NT2/D1 (cell line): Measurements from ENCODE around the gene KLHL1.
A peak's percentile ranks its signal among the peaks of the same experiment; 100 is the strongest.

Experiments
- DNase-seq: peaks from one replicate; pipeline ENCODE4 v3.0.0-alpha.2; 2011; ENCODE audit warnings: low read depth, low spot score
- H3K27me3 ChIP-seq: 2 replicates; pipeline ENCODE4 v1.6.0; 2011; ENCODE audit warnings: mild to moderate bottlenecking; ENCODE audit not compliant: insufficient read length, insufficient read depth
- H3K36me3 ChIP-seq: 2 replicates; pipeline ENCODE4 v1.6.1; 2011; ENCODE audit warnings: mild to moderate bottlenecking, low read length, mixed read lengths; ENCODE audit not compliant: insufficient read depth, insufficient read length
- H3K4me1 ChIP-seq: 2 replicates; pipeline ENCODE4 v1.5.1; 2011; ENCODE audit not compliant: insufficient read depth, insufficient read length
- H3K4me3 ChIP-seq: 2 replicates; pipeline ENCODE4 v1.5.1; 2011; ENCODE audit warnings: low read depth; ENCODE audit not compliant: insufficient read length
- H3K9ac ChIP-seq: 2 replicates; pipeline ENCODE4 v1.6.0; 2011; ENCODE audit warnings: low read depth; ENCODE audit not compliant: insufficient read length
- H3K9me3 ChIP-seq: 2 replicates; pipeline ENCODE4 v1.5.1; 2011; ENCODE audit warnings: mild to moderate bottlenecking, low read length; ENCODE audit not compliant: insufficient read depth
- SUZ12 ChIP-seq: IDR thresholded peaks from 2 replicates; pipeline ENCODE4 v1.6.1; 2011; ENCODE audit not compliant: insufficient read length, insufficient read depth; ENCODE audit errors: extremely low read depth
- YY1 ChIP-seq: IDR thresholded peaks from 2 replicates; pipeline ENCODE4 v1.6.1; 2011; ENCODE audit not compliant: insufficient read length, insufficient read depth
- ZNF274 ChIP-seq: IDR thresholded peaks from 2 replicates; pipeline ENCODE4 v1.6.1; 2011; ENCODE audit warnings: mild to moderate bottlenecking, low read depth, low read length

The KLHL1 gene

GRCh38 chr13:69809152-69809551 is 299.1 kb downstream of the KLHL1 start:
- no peaks in the 10 kb centered on the region for H3K9me3 ChIP-seq
- H3K36me3 ChIP-seq, result no peaks in the 10 kb centered on the region
- no peaks in the 10 kb centered on the region for H3K27me3 ChIP-seq
- H3K4me3 ChIP-seq, result no peak overlapping the region
- no peak for TF ChIP-seq ZNF274
- TF ChIP-seq YY1, result no peak
- TF ChIP-seq SUZ12, result no peak
- no peaks in the 10 kb centered on the region for H3K4me1 ChIP-seq
- no peak for DNase-seq
- no peak overlapping the region for H3K9ac ChIP-seq

DNA sequence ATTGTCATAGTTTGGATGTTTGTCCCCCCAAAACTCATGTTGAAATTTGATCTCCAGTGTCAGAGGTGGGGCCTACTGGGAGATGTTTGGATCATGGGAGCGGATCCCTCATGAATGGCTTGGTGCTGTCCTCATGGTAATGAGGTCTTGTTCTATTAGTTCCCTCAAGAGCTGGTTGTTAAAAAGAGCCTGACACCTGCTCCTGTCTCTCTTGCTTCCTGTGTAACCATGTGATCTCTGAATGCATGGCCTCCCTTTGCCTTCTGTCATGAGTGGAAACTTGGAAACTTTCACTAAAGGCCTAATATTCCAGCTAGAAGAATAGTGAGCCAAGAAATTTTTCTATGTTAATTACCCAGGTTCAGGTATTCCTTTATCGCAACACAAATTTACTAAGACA is 312.0 kb downstream of the KLHL1 start:
- DNase-seq, result no peak
- no peak for TF ChIP-seq SUZ12
- TF ChIP-seq ZNF274, result no peak
- no peak for TF ChIP-seq YY1
- Histone ChIP-seq H3K4me3 (no peak overlapping the region), H3K9me3 (no peaks in the 10 kb centered on the region), H3K36me3 (no peaks in the 10 kb centered on the region), H3K4me1 (no peaks in the 10 kb centered on the region), H3K9ac (no peak overlapping the region), H3K27me3 (no peaks in the 10 kb centered on the region)

GRCh38 chr13:69793783-69794453 is 314.3 kb downstream of the KLHL1 start:
- Histone ChIP-seq H3K9me3 (no peaks in the 10 kb centered on the region), H3K4me3 (no peak overlapping the region), H3K36me3 (no peaks in the 10 kb centered on the region), H3K9ac (no peak overlapping the region), H3K27me3 (no peaks in the 10 kb centered on the region), H3K4me1 (no peaks in the 10 kb centered on the region)
- TF ChIP-seq SUZ12 (no peak), YY1 (no peak)
- DNase-seq, result peak; percentile 3

DNA sequence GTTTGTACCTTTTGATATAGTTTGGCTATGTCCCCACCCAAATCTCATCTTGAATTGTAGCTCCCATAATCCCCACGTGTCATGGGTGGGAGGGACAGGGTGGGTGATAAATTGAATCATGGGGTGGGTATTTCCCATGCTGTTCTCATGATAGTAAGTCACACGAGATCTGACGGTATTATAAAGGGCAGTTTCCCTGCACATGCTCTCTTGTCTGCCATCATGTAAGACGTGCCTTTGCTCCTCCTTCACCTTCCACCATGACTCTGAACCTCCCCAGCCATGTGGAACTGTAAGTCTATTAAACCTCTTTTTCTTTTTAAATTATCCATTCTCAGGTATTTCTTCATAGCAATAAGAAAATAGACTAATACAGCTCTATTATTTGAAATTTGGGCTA is 331.3 kb downstream of the KLHL1 start:
- H3K9me3 ChIP-seq, result no peaks in the 10 kb centered on the region
- H3K9ac ChIP-seq, result no peak overlapping the region
- no peak overlapping the region for H3K4me3 ChIP-seq
- H3K27me3 ChIP-seq, result no peaks in the 10 kb centered on the region
- H3K36me3 ChIP-seq, result no peaks in the 10 kb centered on the region
- DNase-seq, result no peak
- TF ChIP-seq YY1 (no peak), SUZ12 (no peak), ZNF274 (no peak)
- H3K4me1 ChIP-seq, result no peaks in the 10 kb centered on the region

DNA sequence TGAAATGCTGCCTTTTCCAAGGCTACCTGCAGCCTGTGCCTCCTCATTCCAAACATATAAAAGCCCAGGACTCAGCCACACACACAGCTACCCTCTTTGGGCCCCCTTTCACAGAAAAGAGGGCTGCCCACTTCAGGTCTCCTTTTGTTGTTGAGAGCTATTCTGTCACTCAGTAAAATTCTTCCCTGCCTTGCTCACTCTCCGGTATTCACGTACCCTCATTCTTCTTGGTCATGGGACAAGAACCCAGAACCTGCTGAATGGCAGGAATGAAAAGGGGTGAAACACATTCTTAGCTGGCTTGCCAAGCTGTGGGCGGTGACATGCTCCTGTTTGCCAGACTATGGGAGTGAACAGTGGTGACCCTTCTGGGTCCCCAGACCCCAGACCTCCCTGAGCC is 338.6 kb downstream of the KLHL1 start:
- no peak overlapping the region for H3K9ac ChIP-seq
- TF ChIP-seq YY1 (no peak), ZNF274 (no peak), SUZ12 (no peak)
- H3K27me3 ChIP-seq, result no peaks in the 10 kb centered on the region
- no peaks in the 10 kb centered on the region for H3K36me3 ChIP-seq
- no peak for DNase-seq
- H3K4me3 ChIP-seq, result no peak overlapping the region
- no peaks in the 10 kb centered on the region for H3K9me3 ChIP-seq
- H3K4me1 ChIP-seq, result no peaks in the 10 kb centered on the region

DNA sequence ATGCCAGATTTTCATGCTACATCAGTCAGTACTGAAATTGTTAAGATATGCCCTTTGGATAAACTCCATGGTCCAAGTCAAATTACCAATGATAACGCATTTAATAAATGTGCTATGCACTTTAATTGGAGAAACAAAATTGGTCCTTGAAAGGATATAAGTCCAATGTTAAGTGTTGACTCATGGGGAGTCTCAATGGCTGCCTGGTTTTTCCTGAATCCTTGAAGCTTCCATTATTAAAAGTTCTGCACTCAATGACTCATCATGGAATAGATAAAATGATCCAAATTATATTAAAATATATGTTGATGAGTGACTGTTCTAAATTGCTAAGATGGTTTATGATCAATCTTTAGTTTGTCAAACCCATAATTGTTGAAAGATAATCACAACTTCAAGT is 346.7 kb downstream of the KLHL1 start:
- Histone ChIP-seq H3K9ac (no peak overlapping the region), H3K4me1 (no peaks in the 10 kb centered on the region), H3K4me3 (no peak overlapping the region), H3K36me3 (no peaks in the 10 kb centered on the region), H3K27me3 (no peaks in the 10 kb centered on the region), H3K9me3 (no peaks in the 10 kb centered on the region)
- TF ChIP-seq SUZ12 (no peak), YY1 (no peak), ZNF274 (no peak)
- no peak for DNase-seq

- no peaks in the 10 kb centered on the region for H3K9me3 ChIP-seq
- no peak for DNase-seq
- no peak for TF ChIP-seq SUZ12
- TF ChIP-seq ZNF274, result no peak
- no peak for TF ChIP-seq YY1
Observed at GRCh38 chr13:69755101-69755500, 353.2 kb downstream of the KLHL1 start.

More at GRCh38 chr13:69755101-69755500, 353.2 kb downstream of the KLHL1 start:
- Histone ChIP-seq H3K36me3 (no peaks in the 10 kb centered on the region), H3K27me3 (no peaks in the 10 kb centered on the region), H3K4me3 (no peak overlapping the region), H3K9ac (no peak overlapping the region), H3K4me1 (no peaks in the 10 kb centered on the region)
